ENCODE results near the gene FGFRL1.

FGFRL1 gene

GRCh38 chr4:1023075-1023640 lies 11.7 kb downstream of the FGFRL1 start:
- DNase-seq (ENCODE audit: low spot score): no peak

DNA sequence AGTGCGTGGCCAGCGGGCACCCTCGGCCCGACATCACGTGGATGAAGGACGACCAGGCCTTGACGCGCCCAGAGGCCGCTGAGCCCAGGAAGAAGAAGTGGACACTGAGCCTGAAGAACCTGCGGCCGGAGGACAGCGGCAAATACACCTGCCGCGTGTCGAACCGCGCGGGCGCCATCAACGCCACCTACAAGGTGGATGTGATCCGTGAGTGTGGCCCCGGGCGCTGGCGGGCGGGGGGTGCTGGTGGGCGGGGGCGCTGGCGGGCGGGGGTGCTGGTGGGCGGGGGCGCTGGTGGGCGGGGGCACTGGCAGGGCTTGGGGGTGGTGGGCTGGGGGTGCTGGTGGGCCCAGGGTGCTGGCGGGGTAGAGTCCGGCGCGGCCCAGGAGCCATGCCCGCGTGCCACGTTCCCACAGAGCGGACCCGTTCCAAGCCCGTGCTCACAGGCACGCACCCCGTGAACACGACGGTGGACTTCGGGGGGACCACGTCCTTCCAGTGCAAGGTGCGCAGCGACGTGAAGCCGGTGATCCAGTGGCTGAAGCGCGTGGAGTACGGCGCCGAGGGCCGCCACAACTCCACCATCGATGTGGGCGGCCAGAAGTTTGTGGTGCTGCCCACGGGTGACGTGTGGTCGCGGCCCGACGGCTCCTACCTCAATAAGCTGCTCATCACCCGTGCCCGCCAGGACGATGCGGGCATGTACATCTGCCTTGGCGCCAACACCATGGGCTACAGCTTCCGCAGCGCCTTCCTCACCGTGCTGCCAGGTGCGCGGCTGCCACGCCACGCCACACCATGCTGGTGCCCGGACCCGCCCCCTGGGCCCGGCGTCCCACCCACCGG lies 12.7 kb downstream of the FGFRL1 start:
- no peak for DNase-seq (ENCODE audit: low spot score)

DNA sequence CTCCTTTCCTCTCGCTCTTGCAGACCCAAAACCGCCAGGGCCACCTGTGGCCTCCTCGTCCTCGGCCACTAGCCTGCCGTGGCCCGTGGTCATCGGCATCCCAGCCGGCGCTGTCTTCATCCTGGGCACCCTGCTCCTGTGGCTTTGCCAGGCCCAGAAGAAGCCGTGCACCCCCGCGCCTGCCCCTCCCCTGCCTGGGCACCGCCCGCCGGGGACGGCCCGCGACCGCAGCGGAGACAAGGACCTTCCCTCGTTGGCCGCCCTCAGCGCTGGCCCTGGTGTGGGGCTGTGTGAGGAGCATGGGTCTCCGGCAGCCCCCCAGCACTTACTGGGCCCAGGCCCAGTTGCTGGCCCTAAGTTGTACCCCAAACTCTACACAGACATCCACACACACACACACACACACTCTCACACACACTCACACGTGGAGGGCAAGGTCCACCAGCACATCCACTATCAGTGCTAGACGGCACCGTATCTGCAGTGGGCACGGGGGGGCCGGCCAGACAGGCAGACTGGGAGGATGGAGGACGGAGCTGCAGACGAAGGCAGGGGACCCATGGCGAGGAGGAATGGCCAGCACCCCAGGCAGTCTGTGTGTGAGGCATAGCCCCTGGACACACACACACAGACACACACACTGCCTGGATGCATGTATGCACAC lies 13.6 kb downstream of the FGFRL1 start:
- no peak for DNase-seq (ENCODE audit: low spot score)

- no peak for DNase-seq (ENCODE audit: low spot score)
Observed at GRCh38 chr4:1026115-1026514, 14.7 kb downstream of the FGFRL1 start.

DNA sequence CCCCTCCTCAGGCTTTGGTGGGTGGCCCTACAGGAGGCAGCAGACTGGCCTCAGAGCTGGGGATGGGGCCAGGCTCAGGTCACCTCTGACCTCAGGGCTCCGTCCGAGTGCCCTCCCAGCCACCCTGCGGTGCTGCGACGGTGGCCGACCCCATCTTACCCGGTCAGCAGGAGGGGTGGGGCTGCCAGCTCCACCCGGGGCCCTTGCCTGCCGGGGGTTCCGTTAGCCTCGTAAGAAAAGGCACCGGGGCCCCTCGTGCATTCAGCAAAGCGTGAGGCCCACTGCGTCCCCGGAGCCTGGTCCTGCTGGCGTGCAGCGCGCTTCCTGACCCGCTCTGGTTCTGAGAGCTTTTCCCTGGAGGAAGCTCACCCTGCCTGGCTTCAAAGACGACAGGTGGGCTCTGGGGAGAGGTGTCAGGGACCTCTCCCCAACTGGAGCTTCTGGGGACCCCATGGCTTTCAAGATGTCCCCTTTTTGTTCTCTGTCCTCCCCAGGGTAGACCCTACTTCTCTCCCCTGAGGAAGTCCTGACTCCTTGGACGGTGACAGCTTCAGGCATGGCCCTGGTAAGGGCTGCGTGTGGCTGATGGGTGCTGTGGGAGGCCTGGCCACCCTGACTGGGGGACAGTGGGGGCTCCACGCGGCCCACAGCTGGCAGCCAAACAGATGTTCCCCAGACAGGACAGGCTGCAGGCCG lies 15.9 kb downstream of the FGFRL1 start:
- DNase-seq (ENCODE audit: low spot score): no peak

- no peak for DNase-seq (ENCODE audit: low spot score)
Observed at GRCh38 chr4:1027915-1028238, 16.5 kb downstream of the FGFRL1 start.

GRCh38 chr4:1028574-1029220 lies 17.3 kb downstream of the FGFRL1 start:
- no peak for DNase-seq (ENCODE audit: low spot score)

GRCh38 chr4:1029529-1029928 lies 18.1 kb downstream of the FGFRL1 start:
- DNase-seq (ENCODE audit: low spot score): no peak

DNA sequence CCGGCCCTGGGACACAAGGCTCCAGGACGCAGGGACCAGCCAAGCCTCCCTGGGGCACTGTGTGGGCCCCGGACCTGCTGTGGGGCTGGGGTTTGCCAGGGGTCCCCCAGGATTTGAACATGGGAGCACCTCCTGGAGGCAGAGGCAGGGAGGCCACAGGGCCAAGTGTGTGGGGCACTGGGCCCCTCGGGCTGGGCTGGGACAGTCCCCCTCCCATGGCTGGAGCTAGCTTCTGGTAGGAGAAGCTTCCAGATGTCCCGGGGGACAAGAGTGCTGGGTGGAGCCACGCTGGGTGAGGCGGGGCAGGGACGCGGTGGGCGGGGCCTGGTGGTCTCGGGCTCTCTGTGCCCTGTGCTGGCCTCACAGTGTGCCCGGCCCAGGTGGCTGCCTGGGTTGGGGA lies 18.6 kb downstream of the FGFRL1 start:
- no peak for DNase-seq (ENCODE audit: low spot score)

DNA sequence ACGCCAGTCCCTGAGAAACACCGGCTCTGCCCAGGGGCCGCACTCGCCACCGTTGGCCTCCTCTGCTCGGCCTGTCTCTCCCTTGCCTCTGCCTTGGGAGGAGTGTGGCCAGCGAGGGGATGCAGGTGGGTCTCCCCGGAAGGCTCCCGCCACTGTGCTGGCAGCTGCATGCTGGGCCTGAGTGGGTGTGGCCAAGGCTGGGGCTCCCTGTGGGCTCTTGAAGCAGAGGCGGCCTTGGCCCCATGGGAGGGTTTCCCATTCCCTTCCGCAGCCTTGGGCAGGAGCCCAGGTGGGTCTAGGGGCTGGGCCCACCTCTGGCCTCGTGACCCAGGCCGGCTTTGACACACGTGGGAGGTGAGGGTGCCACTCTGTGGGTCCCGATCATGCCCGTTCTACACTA lies 19.1 kb downstream of the FGFRL1 start:
- no peak for DNase-seq (ENCODE audit: low spot score)

- DNase-seq (ENCODE audit: low spot score): no peak
Observed at GRCh38 chr4:1031346-1031745, 19.9 kb downstream of the FGFRL1 start.

- DNase-seq (ENCODE audit: low spot score): no peak
Observed at GRCh38 chr4:1031956-1032795, 20.8 kb downstream of the FGFRL1 start.

GRCh38 chr4:1032861-1033260 lies 21.4 kb downstream of the FGFRL1 start:
- DNase-seq (ENCODE audit: low spot score): no peak

- no peak for DNase-seq (ENCODE audit: low spot score)
Observed at GRCh38 chr4:1033840-1034551, 22.6 kb downstream of the FGFRL1 start.

DNA sequence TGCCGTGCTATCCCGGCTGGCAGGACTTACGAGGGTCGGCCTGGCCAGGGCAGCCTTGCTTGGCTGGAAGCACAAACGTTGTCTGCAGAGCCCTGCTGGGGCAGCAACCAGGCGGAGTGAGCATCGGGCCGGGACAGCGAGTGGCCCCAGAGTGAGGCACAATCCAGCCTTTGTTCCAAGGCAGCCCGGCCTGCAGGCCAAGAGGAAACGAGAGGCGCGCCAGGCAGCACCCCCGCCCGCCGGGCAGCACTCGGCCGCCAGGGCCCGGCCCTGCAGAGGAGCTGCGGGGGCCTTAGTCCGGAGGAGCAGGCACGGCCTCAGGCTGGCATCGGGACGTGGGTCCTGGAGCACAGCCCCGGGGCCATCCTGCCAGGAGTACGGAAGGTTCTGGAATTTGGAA lies 24.1 kb downstream of the FGFRL1 start:
- peak; percentile 64 for DNase-seq (ENCODE audit: low spot score)

- DNase-seq (ENCODE audit: low spot score): no peak
Observed at GRCh38 chr4:1036095-1036494, 24.7 kb downstream of the FGFRL1 start.

GRCh38 chr4:1036976-1037810 lies 25.8 kb downstream of the FGFRL1 start:
- DNase-seq (ENCODE audit: low spot score): no peak

DNA sequence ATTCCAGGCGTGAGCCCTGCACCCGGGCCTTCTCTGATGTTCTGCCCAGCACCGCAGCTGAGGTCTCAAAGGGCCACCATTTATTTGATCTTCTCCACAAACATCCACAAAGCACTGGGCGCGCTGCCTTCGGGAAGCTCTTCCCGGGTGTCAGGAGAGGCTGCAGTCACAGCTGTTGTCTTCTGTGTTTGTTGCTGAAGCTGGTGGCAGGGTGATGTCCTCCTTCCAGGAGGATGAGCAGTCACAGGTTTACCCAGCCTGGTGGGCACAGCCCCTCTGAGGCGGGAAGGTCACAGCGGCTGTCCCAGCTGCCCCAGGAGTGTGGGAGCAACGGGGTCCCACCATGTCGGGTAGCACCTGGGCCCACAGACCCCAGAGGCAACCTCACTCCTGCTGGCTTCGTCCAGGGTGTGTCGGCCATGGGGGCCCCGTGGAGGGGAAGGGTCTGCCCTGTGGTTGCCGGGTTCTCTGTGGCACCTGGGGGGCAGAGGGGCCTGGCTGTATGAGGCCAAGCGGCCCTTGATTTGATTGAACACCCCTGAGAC lies 27.6 kb downstream of the FGFRL1 start:
- no peak for DNase-seq (ENCODE audit: low spot score)

- DNase-seq (ENCODE audit: low spot score): no peak
Observed at GRCh38 chr4:1039493-1040343, 28.3 kb downstream of the FGFRL1 start.

Measured in COLO829 (cell line).